Osteocyte (in vitro differentiated cells): ENCODE measurements around the gene SNRK. TPM values are rescaled to one million over a fixed set of nuclear protein-coding genes. Genes with fewer than 3 reads are reported as not detected.

ENCODE experiments used
- DNase-seq: peaks from one replicate; pipeline ENCODE4 v3.0.0; 2021; ENCODE audit warnings: mixed read lengths; ENCODE audit not compliant: unreplicated experiment; ENCODE audit errors: extremely low spot score
- H3K27ac Mint-ChIP-seq: one replicate; pipeline ENCODE4 v1.8.0; 2021; ENCODE audit warnings: mild to moderate bottlenecking, mixed read lengths; ENCODE audit not compliant: unreplicated experiment
- H3K27me3 Mint-ChIP-seq: one replicate; pipeline ENCODE4 v1.8.0; 2021; ENCODE audit warnings: mixed read lengths; ENCODE audit not compliant: unreplicated experiment
- H3K36me3 Mint-ChIP-seq: one replicate; pipeline ENCODE4 v1.8.0; 2021; ENCODE audit warnings: mixed read lengths; ENCODE audit not compliant: unreplicated experiment
- H3K4me1 Mint-ChIP-seq: one replicate; pipeline ENCODE4 v1.8.0; 2021; ENCODE audit warnings: mixed read lengths; ENCODE audit not compliant: unreplicated experiment
- H3K4me3 Mint-ChIP-seq: one replicate; pipeline ENCODE4 v1.8.0; 2021; ENCODE audit warnings: mild to moderate bottlenecking, moderate library complexity, mixed read lengths; ENCODE audit not compliant: unreplicated experiment
- H3K9me3 Mint-ChIP-seq: one replicate; pipeline ENCODE4 v1.8.0; 2021; ENCODE audit warnings: mixed read lengths; ENCODE audit not compliant: unreplicated experiment
- total RNA-seq: library from RNA; stranded (reverse); gene quantifications from 2 replicates; pipeline ENCODE4 v1.2.1, GENCODE V29; 2021
- TF ChIP-seq, protein P1 (sequence below): fragments of 200-600 bp; sonication (generic); IDR thresholded peaks from 2 replicates; pipeline ENCODE4 v1.5.0; 2021; ENCODE audit warnings: antibody characterized with exemption, mild to moderate bottlenecking, moderate library complexity

Gene SNRK
- total RNA-seq, 1 donor from 2014 or later = 25.9 TPM

DNA sequence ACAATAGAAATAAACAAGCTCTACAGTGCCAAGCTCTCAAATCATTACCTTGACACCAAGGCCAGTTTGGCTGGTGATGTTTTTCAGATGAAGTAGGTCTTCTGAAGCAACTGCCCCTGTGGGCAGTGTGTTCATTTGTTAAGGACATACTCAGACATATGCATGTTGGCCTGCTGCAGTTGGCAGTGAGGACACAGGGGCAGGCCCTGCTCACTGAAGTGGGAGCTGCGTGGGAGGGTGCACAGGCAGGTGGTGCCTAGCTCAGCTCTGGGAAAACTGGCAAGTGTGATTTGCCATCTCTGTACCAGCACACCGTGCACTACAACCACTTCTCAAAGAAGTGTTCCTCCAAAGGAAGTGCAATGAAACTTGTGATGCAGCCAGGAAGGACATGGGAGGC is 28.5 kb upstream of the SNRK start:
- Mint-ChIP-seq H3K27ac (no peak overlapping the region), H3K36me3 (no peaks in the 10 kb centered on the region), H3K4me1 (no peaks in the 10 kb centered on the region), H3K9me3 (no peaks in the 10 kb centered on the region), H3K4me3 (no peak overlapping the region), H3K27me3 (peaks cover 27% of the 10 kb centered on the region)
- TF ChIP-seq, protein P1, sequence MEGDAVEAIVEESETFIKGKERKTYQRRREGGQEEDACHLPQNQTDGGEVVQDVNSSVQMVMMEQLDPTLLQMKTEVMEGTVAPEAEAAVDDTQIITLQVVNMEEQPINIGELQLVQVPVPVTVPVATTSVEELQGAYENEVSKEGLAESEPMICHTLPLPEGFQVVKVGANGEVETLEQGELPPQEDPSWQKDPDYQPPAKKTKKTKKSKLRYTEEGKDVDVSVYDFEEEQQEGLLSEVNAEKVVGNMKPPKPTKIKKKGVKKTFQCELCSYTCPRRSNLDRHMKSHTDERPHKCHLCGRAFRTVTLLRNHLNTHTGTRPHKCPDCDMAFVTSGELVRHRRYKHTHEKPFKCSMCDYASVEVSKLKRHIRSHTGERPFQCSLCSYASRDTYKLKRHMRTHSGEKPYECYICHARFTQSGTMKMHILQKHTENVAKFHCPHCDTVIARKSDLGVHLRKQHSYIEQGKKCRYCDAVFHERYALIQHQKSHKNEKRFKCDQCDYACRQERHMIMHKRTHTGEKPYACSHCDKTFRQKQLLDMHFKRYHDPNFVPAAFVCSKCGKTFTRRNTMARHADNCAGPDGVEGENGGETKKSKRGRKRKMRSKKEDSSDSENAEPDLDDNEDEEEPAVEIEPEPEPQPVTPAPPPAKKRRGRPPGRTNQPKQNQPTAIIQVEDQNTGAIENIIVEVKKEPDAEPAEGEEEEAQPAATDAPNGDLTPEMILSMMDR = no peak
- no peak for DNase-seq

DNA sequence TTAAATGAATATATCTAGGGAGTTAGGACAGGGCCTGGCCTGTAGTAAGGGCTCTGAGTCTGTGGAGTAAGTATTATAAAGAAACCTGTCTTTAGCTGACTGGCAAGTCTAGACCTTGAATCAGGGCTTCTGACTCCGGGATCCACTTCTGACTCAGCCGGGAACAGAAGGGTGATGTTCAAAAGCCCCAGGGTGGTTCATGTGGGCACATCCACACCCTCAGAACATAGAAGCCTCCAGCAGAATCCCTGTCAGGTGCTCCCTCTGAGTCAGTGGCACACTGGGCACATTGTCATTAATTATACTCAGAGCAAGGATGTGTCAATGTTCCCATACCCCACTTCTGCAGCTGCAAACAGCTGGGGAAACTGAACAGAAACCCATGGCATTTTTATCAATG is 26.7 kb upstream of the SNRK start:
- no peaks in the 10 kb centered on the region for H3K4me1 Mint-ChIP-seq
- H3K4me3 Mint-ChIP-seq = no peak overlapping the region
- no peak overlapping the region for H3K27ac Mint-ChIP-seq
- DNase-seq = no peak
- TF ChIP-seq, protein P1 = no peak
- H3K27me3 Mint-ChIP-seq = peaks cover 12% of the 10 kb centered on the region
- H3K9me3 Mint-ChIP-seq = no peaks in the 10 kb centered on the region
- no peaks in the 10 kb centered on the region for H3K36me3 Mint-ChIP-seq

- no peaks in the 10 kb centered on the region for H3K9me3 Mint-ChIP-seq
- DNase-seq = no peak
- H3K4me3 Mint-ChIP-seq = no peak overlapping the region
- H3K36me3 Mint-ChIP-seq = no peaks in the 10 kb centered on the region
- TF ChIP-seq, protein P1 = peak; percentile 14
- no peaks in the 10 kb centered on the region for H3K4me1 Mint-ChIP-seq
- H3K27me3 Mint-ChIP-seq = peaks cover 10% of the 10 kb centered on the region
- H3K27ac Mint-ChIP-seq = no peak overlapping the region
Observed at GRCh38 chr3:43260412-43260811, 25.9 kb upstream of the SNRK start.

- TF ChIP-seq, protein P1 = no peak
- no peaks in the 10 kb centered on the region for H3K9me3 Mint-ChIP-seq
- no peak overlapping the region for H3K4me3 Mint-ChIP-seq
- no peaks in the 10 kb centered on the region for H3K4me1 Mint-ChIP-seq
- no peaks in the 10 kb centered on the region for H3K36me3 Mint-ChIP-seq
- no peak for DNase-seq
- no peak overlapping the region for H3K27ac Mint-ChIP-seq
- H3K27me3 Mint-ChIP-seq = peaks cover 11% of the 10 kb centered on the region
Observed at GRCh38 chr3:43262194-43262593, 24.1 kb upstream of the SNRK start.

DNA sequence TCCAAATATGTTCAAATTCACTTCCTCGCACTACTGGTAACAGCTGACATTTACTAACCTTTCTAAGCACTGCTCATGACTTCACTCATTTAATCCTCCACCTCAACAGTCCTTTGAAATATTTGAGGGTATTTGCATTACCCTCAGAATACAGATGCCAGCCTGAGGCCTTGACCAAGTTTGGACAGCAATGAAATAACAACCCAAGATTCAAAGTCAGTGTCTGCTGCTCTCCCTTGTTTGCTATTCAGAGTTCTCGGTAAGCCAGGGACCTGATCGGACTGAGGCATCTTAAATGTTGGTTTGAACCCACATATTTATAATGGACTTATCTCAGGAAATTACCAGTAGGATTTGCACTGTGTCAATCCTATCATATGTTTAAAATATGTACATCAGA is 19.9 kb upstream of the SNRK start:
- H3K4me1 Mint-ChIP-seq = no peaks in the 10 kb centered on the region
- no peak overlapping the region for H3K27ac Mint-ChIP-seq
- H3K4me3 Mint-ChIP-seq = no peak overlapping the region
- TF ChIP-seq, protein P1 = no peak
- DNase-seq = no peak
- no peaks in the 10 kb centered on the region for H3K36me3 Mint-ChIP-seq
- H3K9me3 Mint-ChIP-seq = no peaks in the 10 kb centered on the region
- H3K27me3 Mint-ChIP-seq = peaks cover 20% of the 10 kb centered on the region
